ENCODE measurements around the gene TNIK.

The TNIK gene

DNA sequence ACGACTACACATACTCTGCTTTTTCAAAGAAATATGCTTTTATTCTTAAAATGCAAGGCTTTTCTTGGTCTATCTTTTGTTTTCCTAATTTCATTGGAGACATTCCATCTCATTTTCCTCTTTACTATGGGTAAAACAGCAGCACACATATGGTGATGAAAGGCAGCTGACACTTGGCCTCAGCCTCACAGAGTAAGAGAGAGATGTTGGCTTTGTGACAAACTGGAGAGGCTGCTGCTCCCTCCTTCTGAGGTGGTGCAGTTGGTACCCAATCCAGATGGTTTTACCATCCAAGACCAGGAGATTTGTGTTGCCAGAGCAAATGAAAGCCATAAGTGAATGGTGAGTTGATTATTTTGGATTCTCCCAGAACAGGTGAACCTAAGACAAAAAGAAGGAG is 420.5 kb downstream of the TNIK start:
- Histone ChIP-seq H3K27ac (ENCODE audit: poor library complexity, severe bottlenecking) (no peak overlapping the region), H3K27me3 (ENCODE audit: insufficient read depth, poor library complexity, severe bottlenecking) (no peaks in the 10 kb centered on the region), H3K36me3 (ENCODE audit: low read depth) (no peaks in the 10 kb centered on the region), H3K9me3 (ENCODE audit: severe bottlenecking) (no peaks in the 10 kb centered on the region), H3K4me1 (ENCODE audit: insufficient read depth, poor library complexity, severe bottlenecking) (no peaks in the 10 kb centered on the region), H3K4me3 (ENCODE audit: severe bottlenecking) (no peak overlapping the region)
- no peak for ATAC-seq (ENCODE audit: low read depth)
- DNase-seq (ENCODE audit: low spot score) = no peak
- TF ChIP-seq, protein P1, sequence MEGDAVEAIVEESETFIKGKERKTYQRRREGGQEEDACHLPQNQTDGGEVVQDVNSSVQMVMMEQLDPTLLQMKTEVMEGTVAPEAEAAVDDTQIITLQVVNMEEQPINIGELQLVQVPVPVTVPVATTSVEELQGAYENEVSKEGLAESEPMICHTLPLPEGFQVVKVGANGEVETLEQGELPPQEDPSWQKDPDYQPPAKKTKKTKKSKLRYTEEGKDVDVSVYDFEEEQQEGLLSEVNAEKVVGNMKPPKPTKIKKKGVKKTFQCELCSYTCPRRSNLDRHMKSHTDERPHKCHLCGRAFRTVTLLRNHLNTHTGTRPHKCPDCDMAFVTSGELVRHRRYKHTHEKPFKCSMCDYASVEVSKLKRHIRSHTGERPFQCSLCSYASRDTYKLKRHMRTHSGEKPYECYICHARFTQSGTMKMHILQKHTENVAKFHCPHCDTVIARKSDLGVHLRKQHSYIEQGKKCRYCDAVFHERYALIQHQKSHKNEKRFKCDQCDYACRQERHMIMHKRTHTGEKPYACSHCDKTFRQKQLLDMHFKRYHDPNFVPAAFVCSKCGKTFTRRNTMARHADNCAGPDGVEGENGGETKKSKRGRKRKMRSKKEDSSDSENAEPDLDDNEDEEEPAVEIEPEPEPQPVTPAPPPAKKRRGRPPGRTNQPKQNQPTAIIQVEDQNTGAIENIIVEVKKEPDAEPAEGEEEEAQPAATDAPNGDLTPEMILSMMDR (IDR thresholded peaks at IDR 0.05; ENCODE audit: poor library complexity, severe bottlenecking) = no peak

DNA sequence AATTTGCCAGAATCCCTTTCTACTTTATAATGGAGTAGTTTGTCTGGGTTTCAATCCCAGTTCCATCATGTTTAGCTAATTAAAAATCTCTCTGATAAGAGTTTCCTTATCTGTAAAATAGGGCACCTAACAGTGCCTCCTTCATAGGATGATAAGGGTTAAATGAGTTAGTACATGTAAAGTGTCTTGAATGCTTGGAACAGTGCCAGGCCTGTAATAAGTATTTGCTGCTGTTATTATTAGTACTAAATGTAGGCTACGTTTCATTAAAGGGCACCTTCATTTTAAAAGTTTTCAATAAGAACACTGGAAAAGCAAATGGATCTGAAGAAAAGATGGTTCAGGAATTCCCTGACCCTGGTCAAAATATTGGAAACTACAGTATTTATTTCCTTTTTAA is 421.9 kb downstream of the TNIK start:
- no peak overlapping the region for H3K27ac ChIP-seq (ENCODE audit: poor library complexity, severe bottlenecking)
- H3K9me3 ChIP-seq (ENCODE audit: severe bottlenecking) = no peaks in the 10 kb centered on the region
- no peaks in the 10 kb centered on the region for H3K27me3 ChIP-seq (ENCODE audit: insufficient read depth, poor library complexity, severe bottlenecking)
- TF ChIP-seq, protein P1 (IDR thresholded peaks at IDR 0.05; ENCODE audit: poor library complexity, severe bottlenecking) = no peak
- no peaks in the 10 kb centered on the region for H3K36me3 ChIP-seq (ENCODE audit: low read depth)
- H3K4me3 ChIP-seq (ENCODE audit: severe bottlenecking) = no peak overlapping the region
- no peak for DNase-seq (ENCODE audit: low spot score)
- ATAC-seq (ENCODE audit: low read depth) = no peak
- no peaks in the 10 kb centered on the region for H3K4me1 ChIP-seq (ENCODE audit: insufficient read depth, poor library complexity, severe bottlenecking)

DNA sequence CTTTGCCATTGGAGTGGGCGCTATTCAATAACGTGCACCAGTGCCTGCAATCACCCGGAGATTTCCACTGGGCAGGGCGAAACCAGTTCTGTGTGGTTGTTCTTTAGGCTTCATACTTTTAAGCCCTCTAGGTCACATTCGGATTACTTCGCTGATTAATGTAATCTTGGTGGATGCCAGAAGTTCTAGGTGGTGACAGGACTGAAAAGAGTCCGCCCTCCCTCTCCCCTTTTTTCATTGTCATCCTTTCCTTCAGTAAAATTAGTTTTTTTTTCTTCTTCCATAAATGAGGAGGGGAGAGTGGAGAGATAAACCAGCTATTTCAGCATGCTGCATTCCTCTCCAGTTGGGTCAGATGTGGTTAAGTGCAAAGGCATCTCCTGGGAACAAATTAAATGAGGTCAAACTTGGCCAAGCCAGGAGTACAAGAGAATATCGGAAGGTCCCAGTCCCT is 431.4 kb downstream of the TNIK start:
- ATAC-seq (ENCODE audit: low read depth) = peak; percentile 60; the same call in 2 of the 3 replicates
- TF ChIP-seq, protein P1 (IDR thresholded peaks at IDR 0.05; ENCODE audit: poor library complexity, severe bottlenecking) = no peak
- H3K4me1 ChIP-seq (ENCODE audit: insufficient read depth, poor library complexity, severe bottlenecking) = peaks cover 3% of the 10 kb centered on the region
- H3K9me3 ChIP-seq (ENCODE audit: severe bottlenecking) = no peaks in the 10 kb centered on the region
- no peaks in the 10 kb centered on the region for H3K27me3 ChIP-seq (ENCODE audit: insufficient read depth, poor library complexity, severe bottlenecking)
- H3K27ac ChIP-seq (ENCODE audit: poor library complexity, severe bottlenecking) = no peak overlapping the region
- H3K4me3 ChIP-seq (ENCODE audit: severe bottlenecking) = no peak overlapping the region
- no peaks in the 10 kb centered on the region for H3K36me3 ChIP-seq (ENCODE audit: low read depth)
- DNase-seq (ENCODE audit: low spot score) = no peak

DNA sequence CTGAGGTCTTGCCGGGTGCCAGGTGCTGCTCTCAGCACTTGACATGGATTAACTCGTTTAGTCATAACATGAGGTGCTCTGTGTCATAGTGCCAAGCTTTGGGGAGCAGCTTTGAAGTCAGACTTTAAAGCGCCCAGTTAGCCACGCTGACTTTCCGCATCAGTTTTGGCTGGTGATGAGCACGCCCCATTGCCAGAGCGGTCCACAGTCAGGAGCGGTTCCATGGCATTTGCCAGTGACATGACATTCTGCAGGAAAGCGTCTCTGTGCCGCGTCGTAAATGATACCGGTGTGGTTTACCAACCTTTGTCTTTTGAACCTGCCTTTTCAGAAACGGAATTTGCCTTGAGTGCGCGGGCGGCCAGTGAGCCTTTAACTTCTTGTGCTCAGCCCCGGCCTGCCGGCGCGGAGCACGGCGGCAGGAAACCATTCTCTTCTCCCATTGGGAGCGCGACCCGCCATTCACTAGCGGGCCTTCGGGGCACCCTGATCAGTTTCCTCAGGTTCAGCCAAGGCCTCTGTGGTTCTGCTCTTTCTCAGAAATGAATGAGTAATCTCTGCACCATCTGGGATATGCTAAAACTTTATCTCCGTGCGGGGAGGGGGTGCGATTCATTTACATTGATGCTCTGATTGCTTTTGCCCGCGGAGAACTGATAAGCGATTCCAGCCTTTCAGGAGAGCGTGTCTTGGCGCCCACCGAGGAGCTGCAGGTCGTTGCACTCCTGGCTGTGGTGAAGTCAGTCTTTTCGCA is 432.0 kb downstream of the TNIK start:
- DNase-seq (ENCODE audit: low spot score) (peak; percentile 51), ATAC-seq (ENCODE audit: low read depth) (peak; percentile 86)
- no peaks in the 10 kb centered on the region for H3K9me3 ChIP-seq (ENCODE audit: severe bottlenecking)
- H3K36me3 ChIP-seq (ENCODE audit: low read depth) = no peaks in the 10 kb centered on the region
- peak overlapping the region; percentile 4 for H3K4me3 ChIP-seq (ENCODE audit: severe bottlenecking)
- H3K27me3 ChIP-seq (ENCODE audit: insufficient read depth, poor library complexity, severe bottlenecking) = no peaks in the 10 kb centered on the region
- H3K4me1 ChIP-seq (ENCODE audit: insufficient read depth, poor library complexity, severe bottlenecking) = peaks cover 3% of the 10 kb centered on the region
- TF ChIP-seq, protein P1 (IDR thresholded peaks at IDR 0.05; ENCODE audit: poor library complexity, severe bottlenecking) = no peak
- no peak overlapping the region for H3K27ac ChIP-seq (ENCODE audit: poor library complexity, severe bottlenecking)

Data from RWPE2 (cell line).